ENCODE results near the gene HMX2.

HMX2 gene

GRCh38 chr10:123143825-123144168 is 4.1 kb upstream of the HMX2 start:
- in situ Hi-C loops (cut with HindIII; ENCODE audit: low pct_ligation_motif_present, low sequenced_read_pairs), result no loop called here
- H3K36me3 ChIP-seq (replicated peaks), result no peaks in the 10 kb centered on the region
- H3K27ac ChIP-seq, result no peak overlapping the region
- TF ChIP-seq CTCF (IDR thresholded peaks at IDR 0.05; ENCODE audit: low read depth, low read length, missing control alignments), result no peak
- H3K4me3 ChIP-seq (ENCODE audit: low read depth, low read length), result no peak overlapping the region
- H3K27me3 ChIP-seq (replicated peaks), result peaks cover 94% of the 10 kb centered on the region
- DNase-seq, result no peak

GRCh38 chr10:123144697-123145541 is 3.0 kb upstream of the HMX2 start:
- in situ Hi-C loops (cut with HindIII; ENCODE audit: low pct_ligation_motif_present, low sequenced_read_pairs), result no loop called here
- Histone ChIP-seq H3K27ac (no peak overlapping the region), H3K36me3 (replicated peaks) (no peaks in the 10 kb centered on the region), H3K27me3 (replicated peaks) (peaks cover 94% of the 10 kb centered on the region), H3K4me3 (ENCODE audit: low read depth, low read length) (no peak overlapping the region)
- DNase-seq, result no peak
- TF ChIP-seq CTCF (IDR thresholded peaks at IDR 0.05; ENCODE audit: low read depth, low read length, missing control alignments), result peak; percentile 30

GRCh38 chr10:123145542-123146012 is 2.4 kb upstream of the HMX2 start:
- no peak overlapping the region for H3K4me3 ChIP-seq (ENCODE audit: low read depth, low read length)
- DNase-seq, result no peak
- H3K27me3 ChIP-seq (replicated peaks), result peaks cover 94% of the 10 kb centered on the region
- no peaks in the 10 kb centered on the region for H3K36me3 ChIP-seq (replicated peaks)
- in situ Hi-C loops (cut with HindIII; ENCODE audit: low pct_ligation_motif_present, low sequenced_read_pairs), result no loop called here
- TF ChIP-seq CTCF (IDR thresholded peaks at IDR 0.05; ENCODE audit: low read depth, low read length, missing control alignments), result no peak
- H3K27ac ChIP-seq, result no peak overlapping the region

- in situ Hi-C loops (cut with HindIII; ENCODE audit: low pct_ligation_motif_present, low sequenced_read_pairs), result no loop called here
- Histone ChIP-seq H3K27ac (no peak overlapping the region), H3K4me3 (ENCODE audit: low read depth, low read length) (no peak overlapping the region), H3K27me3 (replicated peaks) (peaks cover 94% of the 10 kb centered on the region), H3K36me3 (replicated peaks) (no peaks in the 10 kb centered on the region)
- DNase-seq, result no peak
- TF ChIP-seq CTCF (IDR thresholded peaks at IDR 0.05; ENCODE audit: low read depth, low read length, missing control alignments), result no peak
These were observed 1.7 kb upstream of the HMX2 start for GRCh38 chr10:123146013-123146893.

GRCh38 chr10:123146894-123147634 is 872 bp upstream of the HMX2 start:
- H3K36me3 ChIP-seq (replicated peaks), result no peaks in the 10 kb centered on the region
- TF ChIP-seq CTCF (IDR thresholded peaks at IDR 0.05; ENCODE audit: low read depth, low read length, missing control alignments), result no peak
- no peak overlapping the region for H3K27ac ChIP-seq
- in situ Hi-C loops (cut with HindIII; ENCODE audit: low pct_ligation_motif_present, low sequenced_read_pairs), result no loop called here
- H3K27me3 ChIP-seq (replicated peaks), result peaks cover 94% of the 10 kb centered on the region
- H3K4me3 ChIP-seq (ENCODE audit: low read depth, low read length), result no peak overlapping the region
- no peak for DNase-seq

Data from brain microvascular endothelial cell (primary cell).